Activated T-cell treated with anti-CD3 and anti-CD28 coated beads for 1 hour (primary cell): ENCODE results near the gene ANKRD35.

ENCODE experiments used
- DNase-seq: peaks from one replicate; pipeline ENCODE4 v3.0.0-alpha.2; 2020; ENCODE audit warnings: low read depth

The ANKRD35 gene

GRCh38 chr1:145895471-145895870 lies 9.8 kb upstream of the ANKRD35 start:
- no peak for DNase-seq

- DNase-seq, result no peak
These were observed 7.8 kb upstream of the ANKRD35 start for GRCh38 chr1:145893306-145894055.

- DNase-seq, result no peak
These were observed 6.9 kb upstream of the ANKRD35 start for GRCh38 chr1:145892486-145893087.

- peak; percentile 42 for DNase-seq
These were observed 6.2 kb upstream of the ANKRD35 start for GRCh38 chr1:145891587-145892485.

- no peak for DNase-seq
These were observed 5.5 kb upstream of the ANKRD35 start for GRCh38 chr1:145891143-145891542.

- no peak for DNase-seq
These were observed 4.1 kb upstream of the ANKRD35 start for GRCh38 chr1:145889722-145890121.

GRCh38 chr1:145887631-145888030 lies 2.0 kb upstream of the ANKRD35 start:
- DNase-seq, result no peak

- DNase-seq, result no peak
These were observed 1.1 kb upstream of the ANKRD35 start for GRCh38 chr1:145886816-145887215.

GRCh38 chr1:145886390-145886789 lies 724 bp upstream of the ANKRD35 start:
- DNase-seq, result no peak

GRCh38 chr1:145884675-145885074 lies 991 bp downstream of the ANKRD35 start:
- no peak for DNase-seq

- no peak for DNase-seq
These were observed 5.9 kb downstream of the ANKRD35 start for GRCh38 chr1:145879775-145880174.

- no peak for DNase-seq
These were observed 6.9 kb downstream of the ANKRD35 start for GRCh38 chr1:145878724-145879123.

- DNase-seq, result no peak
These were observed 7.7 kb downstream of the ANKRD35 start for GRCh38 chr1:145877923-145878486.

GRCh38 chr1:145874646-145875045 lies 11.0 kb downstream of the ANKRD35 start:
- DNase-seq, result no peak

- peak; percentile 19 for DNase-seq
These were observed 13.4 kb downstream of the ANKRD35 start for GRCh38 chr1:145871994-145872924.

GRCh38 chr1:145868232-145868631 lies 17.4 kb downstream of the ANKRD35 start:
- DNase-seq, result no peak

- DNase-seq, result no peak
These were observed 22.2 kb downstream of the ANKRD35 start for GRCh38 chr1:145863282-145864018.

GRCh38 chr1:145859491-145860023 lies 26.1 kb downstream of the ANKRD35 start:
- DNase-seq, result peak; percentile 65

GRCh38 chr1:145858901-145859490 lies 26.7 kb downstream of the ANKRD35 start, which contains the start of gene PIAS3:
Gene PIAS3, minus strand, starts transcription at chr1:145859081. Its CDS starts 91 bp downstream, at chr1:145858990.
- peak; percentile 70 for DNase-seq
